DMS153 treated with DMSO at 0.1 percent for 48 hours (cell line): ENCODE data around the gene CRYGC.
"Not testable (repeated sequence)": the region's sequence is repeated elsewhere in the genome, so short reads cannot be mapped to it uniquely, and the experiment has no call there.

Experiments
- DNase-seq: peaks from one replicate; lab custom pipeline; 2025; ENCODE audit not compliant: unreplicated experiment; lab: John Stamatoyannopoulos, UW

The CRYGC gene

DNA sequence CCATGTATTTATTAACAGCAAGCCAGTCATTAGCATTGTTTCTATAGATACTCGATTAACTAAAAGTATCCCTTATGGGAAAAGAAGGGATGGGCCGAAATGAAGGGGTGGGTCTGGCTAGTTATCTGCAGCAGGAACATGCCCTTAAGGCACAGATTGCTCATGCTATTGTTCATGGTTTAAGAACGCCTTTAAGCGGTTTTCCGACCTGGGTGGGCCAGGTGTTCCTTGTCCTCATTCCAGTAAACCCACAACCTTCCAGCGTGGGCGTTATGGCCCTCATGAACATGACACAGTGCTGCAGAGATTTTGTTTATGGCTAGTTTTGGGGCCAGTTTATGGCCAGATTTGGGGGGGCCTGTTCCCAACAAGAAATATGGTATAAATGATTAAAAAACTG, 8.7 kb upstream of the CRYGC start:
- not testable (repeated sequence) for DNase-seq

DNA sequence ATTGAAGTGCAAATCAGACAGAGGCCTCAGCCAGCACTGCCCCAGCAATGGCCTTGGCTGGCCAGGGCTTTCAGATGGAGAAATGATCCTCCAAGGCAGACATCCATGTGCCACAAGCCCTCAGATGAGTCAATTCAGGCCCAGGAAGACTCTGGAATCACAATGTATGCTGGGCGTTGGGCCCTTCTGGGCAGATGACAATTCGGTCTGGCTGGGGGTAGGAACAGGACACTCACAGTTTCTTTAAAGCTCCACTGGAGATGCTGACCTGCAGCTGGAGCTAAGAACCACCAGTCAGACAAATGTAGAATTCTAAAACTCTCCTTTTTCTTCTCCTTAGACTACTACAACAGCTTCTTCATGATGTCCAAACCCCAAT, 7.1 kb upstream of the CRYGC start:
- no peak for DNase-seq

DNA sequence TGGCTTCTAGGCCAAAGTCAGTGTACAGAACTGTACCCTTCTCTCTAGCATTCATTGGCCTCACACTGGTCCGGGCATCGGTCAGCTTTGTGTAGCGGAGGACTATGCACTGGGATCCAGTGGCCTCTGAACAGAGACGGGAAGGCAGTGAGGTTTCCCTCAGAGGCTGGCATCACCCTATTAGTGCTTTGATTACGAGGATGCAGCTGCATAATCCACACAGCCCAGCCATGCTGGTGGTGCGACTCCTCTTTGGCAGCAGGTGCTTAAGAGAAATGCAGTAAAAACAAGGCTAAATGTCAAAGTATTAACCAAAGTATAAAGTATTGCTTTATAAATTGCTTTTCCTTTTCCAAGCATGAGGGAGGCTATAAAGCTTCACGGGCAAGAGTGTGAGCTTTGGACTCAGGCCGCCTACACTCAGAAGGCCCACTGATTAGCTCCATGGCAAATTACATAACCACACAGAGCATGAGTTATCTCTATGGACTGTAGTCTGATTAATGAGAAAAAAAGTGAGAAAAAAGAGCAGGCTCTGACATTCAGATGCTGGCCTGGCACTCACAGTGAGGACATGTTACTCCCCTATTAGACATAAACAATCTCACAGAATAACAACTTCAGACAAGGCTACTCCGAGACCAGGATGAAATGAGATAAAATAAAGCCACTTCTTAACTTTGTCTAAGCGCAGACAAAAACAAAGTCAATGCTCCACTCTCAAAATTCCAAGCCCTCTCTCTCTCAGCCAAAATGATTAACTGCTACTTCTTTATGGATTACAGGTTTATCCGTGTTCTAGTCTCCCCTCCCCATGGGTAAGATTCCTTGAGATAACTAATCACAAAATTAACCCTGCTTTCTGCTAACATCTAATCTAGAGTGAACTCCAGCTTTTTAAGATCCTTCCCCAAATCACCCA, 6.4 kb upstream of the CRYGC start:
- DNase-seq, result no peak

DNA sequence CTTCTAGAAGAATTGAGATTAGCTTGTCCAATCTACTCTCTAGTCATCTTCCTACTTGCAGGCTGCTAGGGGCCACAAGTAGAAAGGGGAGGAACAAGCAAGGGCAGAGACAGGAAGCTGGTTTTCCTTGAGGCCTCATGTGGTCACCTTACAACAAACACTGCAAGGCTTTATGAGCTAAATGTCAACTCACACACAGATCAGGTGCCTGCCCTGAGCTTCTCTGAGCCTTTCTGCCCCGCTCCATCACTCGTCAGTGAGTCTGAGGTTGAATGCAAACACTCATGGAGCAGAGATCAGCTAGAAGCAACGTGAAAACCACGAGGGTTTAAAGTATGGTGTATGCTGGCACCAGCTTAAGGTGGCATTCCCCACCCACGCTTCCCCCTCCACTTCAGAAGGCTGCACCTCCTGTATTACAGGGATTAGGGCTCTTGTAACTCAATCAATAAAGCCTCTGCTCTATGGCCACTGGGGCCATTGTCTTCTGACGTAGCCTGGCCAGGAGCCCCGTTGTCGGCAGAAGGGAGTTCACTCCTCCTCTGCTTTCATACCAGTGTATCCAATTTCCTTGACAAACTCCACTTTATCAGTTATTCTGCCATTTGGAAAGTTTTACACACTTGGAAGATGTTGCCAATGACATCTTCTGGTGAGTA, 5.4 kb upstream of the CRYGC start:
- no peak for DNase-seq

DNA sequence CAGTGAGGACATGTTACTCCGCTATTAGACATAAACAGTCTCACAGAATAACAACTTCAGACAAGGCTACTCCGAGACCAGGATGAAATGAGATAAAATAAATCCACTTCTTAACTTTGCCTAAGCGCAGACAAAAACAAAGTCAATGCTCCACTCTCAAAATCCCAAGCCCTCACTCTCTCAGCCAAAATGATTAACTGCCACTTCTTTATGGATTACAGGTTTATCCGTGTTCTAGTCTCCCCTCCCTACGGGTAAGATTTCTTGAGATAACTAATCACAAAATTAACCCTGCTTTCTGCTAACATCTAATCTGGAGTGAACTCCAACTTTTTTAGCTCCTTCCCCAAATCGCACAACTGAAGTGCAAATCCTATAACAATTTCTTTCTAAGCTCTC, 1.1 kb upstream of the CRYGC start:
- DNase-seq, result no peak

DNA sequence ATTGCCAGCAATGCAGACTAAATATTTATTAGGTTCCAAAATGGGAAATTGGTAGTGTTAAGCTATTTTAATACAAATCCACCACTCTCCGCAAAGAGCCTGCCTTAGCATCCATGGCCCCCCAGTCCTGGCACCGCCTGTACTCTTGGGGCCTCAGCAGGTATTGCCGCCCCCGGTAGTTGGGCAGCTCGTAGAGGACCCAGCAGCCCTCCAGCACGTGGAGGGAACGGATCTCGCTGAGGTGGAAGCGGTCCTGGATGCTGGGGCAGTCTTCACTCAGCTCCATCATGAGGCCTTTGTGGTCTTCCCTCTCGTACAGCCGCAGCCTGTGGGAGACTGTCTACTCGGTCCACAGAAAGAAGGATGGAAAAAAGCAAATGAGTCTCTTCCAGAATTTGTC, 1.5 kb downstream of the CRYGC start:
- DNase-seq, result no peak

DNA sequence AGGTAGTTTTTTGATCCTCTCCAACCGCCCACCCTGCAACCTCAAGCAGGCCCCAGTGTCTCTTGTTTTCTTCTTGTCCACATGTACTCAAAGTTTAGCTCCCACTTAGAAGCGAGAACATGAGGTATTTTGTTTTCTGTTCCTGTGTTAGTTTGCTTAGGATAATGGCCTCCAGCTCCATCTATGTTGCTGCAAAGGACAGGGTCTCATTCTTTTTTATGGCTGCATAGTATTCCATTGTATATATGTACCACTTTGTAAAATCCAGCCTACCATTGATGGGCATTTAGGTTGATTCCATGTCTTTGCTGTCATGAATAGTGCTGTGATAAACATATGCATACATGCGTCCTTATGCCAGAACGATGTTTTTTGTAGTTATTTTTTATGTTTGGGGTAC, 2.5 kb downstream of the CRYGC start:
- DNase-seq, result no peak

DNA sequence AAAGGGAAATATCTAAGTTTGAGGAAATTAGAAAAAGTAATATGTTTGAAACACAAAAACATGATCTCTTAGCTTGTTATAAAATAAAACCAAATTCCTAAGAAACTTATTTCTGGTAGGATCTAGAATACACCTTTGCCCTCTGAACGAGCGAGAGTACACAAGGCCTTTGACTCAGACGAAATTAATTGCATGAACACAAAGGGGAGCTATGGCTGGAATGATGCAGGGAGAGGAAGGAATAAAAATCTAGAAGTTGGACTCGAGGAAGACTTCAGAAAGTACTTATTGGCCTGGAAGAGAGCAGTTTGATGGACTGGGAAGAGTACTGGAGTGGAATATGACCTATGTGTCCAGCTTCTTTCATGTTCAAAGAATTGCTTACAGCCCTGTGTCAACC, 4.4 kb downstream of the CRYGC start:
- DNase-seq, result no peak

DNA sequence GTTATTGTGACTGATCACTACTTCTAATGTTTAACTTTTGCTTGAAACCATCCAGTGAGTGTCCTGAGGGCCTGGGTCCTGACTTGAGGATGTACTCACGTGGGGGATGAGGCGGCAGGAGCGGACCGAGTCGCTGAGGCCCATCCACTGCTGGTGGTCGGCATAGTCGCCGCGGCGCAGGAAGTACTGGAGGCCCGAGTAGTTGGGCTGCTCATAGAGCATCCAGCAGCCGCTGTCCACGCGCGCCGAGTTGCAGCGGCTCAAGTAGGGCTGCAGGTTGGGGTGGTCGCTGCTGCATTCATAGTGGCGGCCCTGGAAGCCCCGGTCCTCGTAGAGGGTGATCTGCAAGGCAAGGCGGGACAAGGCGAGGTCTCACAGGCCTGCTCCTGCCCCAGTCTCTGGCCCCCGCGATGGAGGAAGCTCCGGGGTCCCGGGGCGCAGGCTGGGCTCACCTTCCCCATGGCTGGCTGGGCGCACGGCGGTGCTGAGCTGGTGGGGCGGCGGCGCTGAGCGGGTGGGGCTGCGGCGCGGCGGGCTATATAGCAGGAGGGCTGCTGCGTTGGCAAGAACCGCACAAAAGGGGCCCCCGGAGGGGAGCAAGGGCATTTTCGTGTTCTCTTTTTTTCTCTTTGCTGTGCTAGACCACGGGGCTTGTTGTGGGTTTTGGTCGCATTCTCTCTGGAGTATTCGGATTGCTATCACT, 5.5 kb downstream of the CRYGC start, which contains the start of gene CRYGD:
TSS of gene CRYGD (minus strand) at position 512 of the 703 bp plus-strand sequence. CDS start at position 461, 51 bp downstream.
- DNase-seq, result not testable (repeated sequence)

DNA sequence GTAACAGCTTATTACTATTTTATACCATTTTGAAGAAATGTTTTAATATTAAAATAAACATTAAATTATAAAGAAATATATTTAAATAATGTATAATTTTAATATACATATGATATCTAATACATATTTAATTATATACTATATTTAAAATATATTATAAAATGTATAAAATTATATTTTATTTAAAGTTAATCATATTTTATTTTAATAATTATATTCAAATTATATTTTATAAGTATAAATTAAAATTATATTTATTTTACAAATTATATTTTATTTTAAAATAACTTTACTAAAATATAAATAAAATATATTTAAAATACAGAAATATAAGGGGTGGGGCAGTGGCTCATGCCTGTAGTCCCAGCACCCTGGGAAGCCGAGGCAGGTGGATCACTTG, 7.4 kb downstream of the CRYGC start:
- no peak for DNase-seq

DNA sequence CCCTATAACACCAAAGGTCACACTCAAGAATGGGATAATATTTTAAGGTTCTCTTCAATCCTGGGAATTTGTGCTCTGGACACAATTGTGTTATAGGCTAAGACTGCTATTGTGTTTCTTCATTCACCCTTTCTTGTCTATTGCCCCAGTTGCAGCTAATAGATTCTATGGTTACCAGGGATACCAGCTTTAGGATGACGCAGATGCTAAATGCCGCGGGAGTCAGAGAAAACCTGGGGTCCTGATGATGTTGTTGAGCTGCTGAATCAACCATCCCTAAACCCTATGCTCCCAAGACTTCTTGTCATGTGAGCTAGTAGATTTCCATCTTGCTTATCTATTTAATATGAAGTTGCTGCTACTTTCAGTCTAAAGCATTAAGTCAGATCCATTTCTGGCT, 10.7 kb downstream of the CRYGC start:
- DNase-seq, result no peak

DNA sequence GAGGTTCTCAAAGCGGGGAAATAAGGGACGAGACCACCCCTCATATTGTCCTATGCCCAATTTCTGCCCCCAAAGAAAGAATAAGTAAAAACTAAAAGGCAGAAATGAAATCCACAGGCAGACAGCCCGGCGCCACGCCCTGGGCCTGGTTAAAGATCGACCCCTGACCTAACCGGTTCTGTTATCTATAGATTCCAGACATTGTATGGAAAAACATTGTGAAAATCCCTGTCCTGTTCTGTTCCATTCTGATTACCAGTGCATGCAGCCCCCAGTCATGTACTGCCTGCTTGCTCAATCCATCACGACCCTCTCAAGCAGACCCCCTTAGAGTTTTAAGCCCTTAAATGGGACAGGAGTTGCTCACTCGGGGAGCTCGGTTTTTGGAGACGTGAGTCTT, 12.2 kb downstream of the CRYGC start:
- not testable (repeated sequence) for DNase-seq

DNA sequence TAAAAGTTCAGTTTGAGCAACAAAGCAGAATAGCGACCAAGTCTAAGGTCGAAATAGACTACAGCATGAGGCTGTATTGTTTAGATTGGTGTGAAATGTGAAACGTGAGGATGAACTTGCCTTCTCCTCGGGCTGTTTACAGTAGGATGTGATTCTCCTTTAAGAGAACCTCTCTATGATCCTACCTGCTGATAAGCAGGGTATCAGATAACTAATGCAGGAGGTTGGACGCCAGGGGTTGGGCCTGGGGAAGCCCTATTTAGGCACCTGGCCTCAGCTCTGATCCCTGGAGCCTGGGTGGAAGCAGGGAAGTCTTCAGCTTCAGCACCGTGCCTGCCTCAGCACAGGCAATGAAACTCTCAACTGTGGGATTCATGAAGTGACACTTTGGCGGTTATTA, 16.7 kb downstream of the CRYGC start:
- DNase-seq, result peak; percentile 31

DNA sequence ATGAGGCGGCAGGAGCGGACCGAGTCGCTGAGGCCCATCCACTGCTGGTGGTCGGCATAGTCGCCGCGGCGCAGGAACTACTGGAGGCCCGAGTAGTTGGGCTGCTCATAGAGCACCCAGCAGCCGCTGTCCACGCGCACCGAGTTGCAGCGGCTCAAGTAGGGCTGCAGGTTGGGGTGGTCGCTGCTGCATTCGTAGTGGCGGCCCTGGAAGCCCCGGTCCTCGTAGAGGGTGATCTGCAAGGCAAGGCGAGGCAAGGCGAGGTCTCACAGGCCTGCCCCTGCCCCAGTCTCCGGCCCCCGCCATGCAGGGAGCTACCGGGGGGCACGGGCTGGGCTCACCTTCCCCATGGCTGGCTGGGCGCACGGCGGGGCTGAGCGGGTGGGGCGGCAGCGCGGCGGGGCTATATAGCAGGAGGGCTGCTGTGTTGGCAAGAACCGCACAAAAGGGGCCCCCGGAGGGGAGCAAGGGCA, 17.3 kb downstream of the CRYGC start:
- DNase-seq, result not testable (repeated sequence)

DNA sequence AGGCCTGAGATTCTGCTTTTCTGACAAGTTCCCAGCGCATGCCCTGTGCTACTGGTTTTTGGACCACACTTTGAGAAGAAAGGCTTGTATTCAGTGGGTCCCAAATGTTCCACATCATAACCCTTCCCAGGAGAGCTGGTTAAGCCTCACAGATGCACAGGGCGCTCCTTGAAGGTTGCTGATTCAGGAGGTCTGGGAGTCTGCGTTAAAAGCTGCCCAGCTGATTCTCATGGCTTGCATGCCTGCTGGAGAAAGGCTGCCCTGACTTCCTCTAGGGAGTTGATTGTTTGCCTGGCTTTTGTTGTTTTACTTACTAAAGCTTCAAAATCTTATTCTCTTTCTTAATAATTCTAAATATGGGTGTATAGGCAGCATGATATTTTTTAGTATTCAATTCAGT, 26.0 kb downstream of the CRYGC start:
- no peak for DNase-seq

DNA sequence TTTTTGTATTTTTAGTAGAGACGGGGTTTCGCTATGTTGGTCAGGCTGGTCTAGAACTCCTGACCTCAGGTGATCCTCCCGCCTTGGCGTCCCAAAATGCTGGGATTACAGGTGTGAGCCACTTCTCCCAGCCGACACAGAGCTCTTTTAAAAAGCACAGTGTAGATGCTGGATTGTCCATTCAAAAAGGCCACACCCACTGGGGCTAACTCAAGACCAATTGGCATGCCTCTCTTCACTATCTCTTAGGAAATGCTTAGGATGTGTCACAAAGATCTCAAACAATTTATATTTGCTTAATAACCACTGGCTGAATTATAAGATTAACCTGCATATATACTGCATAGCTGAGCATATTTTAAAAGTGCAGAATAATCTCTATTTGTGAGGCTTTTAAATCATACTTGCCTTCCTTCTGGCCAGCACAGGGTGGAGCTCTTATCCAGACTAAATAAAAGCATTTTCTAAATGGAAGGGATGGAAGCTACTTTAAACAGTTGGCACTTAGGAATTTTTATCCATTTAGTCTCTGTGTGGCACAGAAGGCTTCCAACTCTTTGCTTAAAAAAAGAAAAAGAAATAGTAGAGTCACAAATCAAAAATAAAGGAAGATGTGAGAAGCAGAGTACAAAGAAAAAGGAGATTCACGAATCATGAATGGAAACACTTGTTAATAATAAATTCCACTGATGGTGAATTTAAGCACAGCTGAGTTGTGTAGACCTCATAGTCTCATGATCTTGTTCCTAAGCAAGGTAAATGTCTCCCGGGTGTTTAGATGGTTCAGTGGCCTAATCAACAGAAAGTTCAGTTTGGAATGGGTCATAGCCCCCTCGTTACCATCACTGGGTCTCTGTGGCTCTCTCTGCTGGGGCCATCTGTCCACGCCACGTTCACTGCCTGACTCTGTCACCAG, 27.7 kb downstream of the CRYGC start:
- peak; percentile 20 for DNase-seq

DNA sequence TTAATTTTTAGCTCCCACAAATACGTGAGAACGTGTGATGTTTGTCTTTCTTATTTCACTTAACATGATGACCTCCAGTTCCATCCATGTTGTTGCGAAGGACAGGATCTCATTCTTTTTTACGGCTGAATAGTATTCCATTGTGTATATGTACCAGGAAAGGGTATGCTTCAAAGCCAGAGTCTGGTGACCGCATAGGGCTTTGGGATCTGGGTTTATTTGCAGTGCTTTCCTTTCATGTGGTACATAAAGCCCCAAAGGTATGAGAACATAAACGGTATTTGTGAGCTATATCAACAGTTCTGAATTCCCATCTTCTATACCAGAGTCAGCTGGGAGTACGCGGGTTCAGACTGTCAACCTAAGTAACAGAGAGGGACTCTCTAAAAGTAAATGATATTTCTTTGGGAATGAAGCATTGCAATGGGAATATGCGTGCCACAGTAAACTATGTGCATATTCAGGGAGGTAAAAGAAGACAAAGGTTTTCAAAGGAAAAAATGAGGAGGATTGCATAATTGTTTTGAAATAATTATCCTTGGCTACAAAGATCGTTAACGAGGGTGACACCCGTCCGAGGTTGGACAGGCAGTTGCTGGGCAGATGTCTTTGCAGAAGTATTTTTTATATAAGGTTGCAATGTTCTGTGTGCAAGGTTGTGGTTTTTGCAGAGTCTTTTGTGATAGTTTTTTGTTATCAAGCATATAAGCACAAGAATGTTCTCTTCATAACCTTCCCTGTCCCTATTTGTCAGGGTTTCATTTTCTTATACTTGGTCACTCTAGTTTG, 29.8 kb downstream of the CRYGC start:
- DNase-seq, result no peak

DNA sequence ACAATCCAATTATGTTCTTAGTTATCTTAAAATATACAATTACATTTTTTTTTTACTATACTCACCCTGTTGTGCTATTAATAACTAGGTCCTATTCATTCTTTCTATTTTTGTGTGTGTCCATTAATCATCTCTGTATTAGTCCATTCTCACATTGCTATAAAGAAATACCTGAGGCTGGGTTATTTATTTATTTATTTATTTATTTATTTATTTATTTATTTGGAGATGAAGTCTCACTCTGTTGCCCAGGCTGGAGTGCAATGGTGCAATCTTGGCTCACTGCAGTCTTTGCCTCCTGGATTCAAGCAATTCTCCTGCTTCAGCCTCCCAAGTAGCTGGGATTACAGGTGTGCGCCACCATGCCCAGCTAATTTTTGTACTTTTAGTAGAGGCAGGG, 30.9 kb downstream of the CRYGC start:
- DNase-seq, result not testable (repeated sequence)

DNA sequence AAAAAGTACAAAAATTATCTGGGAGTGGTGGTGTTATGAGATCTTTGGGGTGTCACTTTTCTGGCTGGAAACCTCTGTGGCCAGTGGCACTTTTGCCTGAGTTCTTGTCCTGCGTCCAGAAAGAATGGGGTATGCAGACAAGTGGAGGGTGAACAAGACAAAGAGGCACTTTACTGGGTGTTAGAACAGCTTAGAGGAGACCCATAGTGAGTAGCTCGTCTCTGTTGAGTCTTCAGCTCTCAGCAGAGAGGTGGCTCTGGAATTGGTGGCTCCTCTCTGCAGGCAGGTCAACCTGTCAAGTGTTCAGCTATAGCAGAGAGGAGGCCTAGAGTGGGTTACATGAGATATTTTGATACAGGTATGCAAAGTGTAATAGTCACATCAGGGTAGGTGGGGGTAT, 31.4 kb downstream of the CRYGC start:
- DNase-seq, result no peak

DNA sequence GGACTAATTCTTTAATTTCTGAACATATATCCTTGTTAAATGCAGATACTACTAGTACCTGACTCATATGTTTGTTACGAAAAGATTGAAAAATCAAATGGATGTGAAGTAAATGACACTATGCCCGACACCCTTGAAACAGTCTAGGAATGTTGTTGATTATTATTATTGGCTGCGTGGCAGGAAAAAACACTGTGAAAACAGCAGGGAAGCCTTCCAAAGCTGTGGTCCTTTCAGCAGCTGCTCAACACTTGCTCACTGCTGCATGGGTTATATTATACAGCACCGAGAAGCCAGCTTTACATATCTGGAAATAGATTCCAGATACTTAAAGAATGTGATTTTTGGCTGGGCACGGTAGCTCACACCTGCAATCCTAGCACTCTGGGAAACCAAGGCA, 31.8 kb downstream of the CRYGC start:
- no peak for DNase-seq
